T-helper 17 cell (primary cell): ENCODE results near the gene MMADHC. TPM values are rescaled to one million over a fixed set of nuclear protein-coding genes. Genes with fewer than 3 reads are reported as not detected.
A peak's percentile ranks its signal among the peaks of the same experiment; 100 is the strongest.

Source experiments
- ATAC-seq: fragments of 150-1000 bp; cut with Tn5 transposase; 2 replicates; pipeline ENCODE4 v1.10.0; 2021; ENCODE audit warnings: mild to moderate bottlenecking, moderate library complexity
- DNase-seq, 3 donors: peaks; one replicate each; pipeline versions ENCODE4 v3.0.0 to v3.0.0-alpha.2; 2020 to 2021
- H3K9me3 ChIP-seq: one replicate; pipeline ENCODE4 v1.7.0; 2013; ENCODE audit warnings: low read length, mild to moderate bottlenecking; ENCODE audit not compliant: control insufficient read depth, poor library complexity, severe bottlenecking
- H3K27ac Mint-ChIP-seq: one replicate; pipeline ENCODE4 v1.8.0; 2022; ENCODE audit warnings: mild to moderate bottlenecking, moderate library complexity, mixed read lengths
- H3K27me3 Mint-ChIP-seq: one replicate; pipeline ENCODE4 v1.8.0; 2022; ENCODE audit warnings: mixed read lengths
- H3K36me3 Mint-ChIP-seq: one replicate; pipeline ENCODE4 v1.8.0; 2022; ENCODE audit warnings: low read depth, mixed read lengths
- H3K4me1 Mint-ChIP-seq: one replicate; pipeline ENCODE4 v1.8.0; 2022; ENCODE audit warnings: mild to moderate bottlenecking, mixed read lengths
- H3K4me3 Mint-ChIP-seq: one replicate; pipeline ENCODE4 v1.8.0; 2022; ENCODE audit warnings: mild to moderate bottlenecking, moderate library complexity, mixed read lengths
- total RNA-seq, 4 donors: library from RNA in 2 of 4; stranded (reverse) in 2 of 4; gene quantifications; one replicate each; pipeline ENCODE4 v1.2.3 and lab custom pipeline; 2022 to 2026

MMADHC gene
- total RNA-seq (10 to 100 TPM; 61.7 to 66.9 TPM), total RNA-seq (lab: John Stamatoyannopoulos, UW) (69.5 to 84.7 reads per million in 2 donors)

GRCh38 chr2:149587220-149587949 is at the start of gene MMADHC:
TSS of gene MMADHC (minus strand) at chr2:149587775. CDS start at chr2:149587097, 678 bp downstream.
- peak; percentile 87 to 88 (median 87) for DNase-seq
- Mint-ChIP-seq H3K4me3 (peak within 1 kb of the TSS; percentile 98), H3K27me3 (peaks cover 32% of the 10 kb centered on the region), H3K27ac (peak within 1 kb of the TSS; percentile 100), H3K36me3 (peaks cover 12% of the 10 kb centered on the region), H3K4me1 (peaks cover 29% of the 10 kb centered on the region)
- peak; percentile 98 for ATAC-seq
- no peaks in the 10 kb centered on the region for H3K9me3 ChIP-seq

- DNase-seq (no peak), ATAC-seq (no peak)
- Mint-ChIP-seq H3K27ac (no peak overlapping the region), H3K36me3 (no peaks in the 10 kb centered on the region), H3K4me3 (no peak overlapping the region), H3K27me3 (no peaks in the 10 kb centered on the region), H3K4me1 (no peaks in the 10 kb centered on the region)
- no peaks in the 10 kb centered on the region for H3K9me3 ChIP-seq
These were observed 46.5 kb upstream of the MMADHC start for GRCh38 chr2:149634103-149634502.

GRCh38 chr2:149630445-149630844 is 42.9 kb upstream of the MMADHC start:
- H3K4me1 Mint-ChIP-seq, result no peaks in the 10 kb centered on the region
- no peaks in the 10 kb centered on the region for H3K9me3 ChIP-seq
- H3K36me3 Mint-ChIP-seq, result no peaks in the 10 kb centered on the region
- H3K4me3 Mint-ChIP-seq, result no peak overlapping the region
- DNase-seq, result no peak
- H3K27ac Mint-ChIP-seq, result no peak overlapping the region
- H3K27me3 Mint-ChIP-seq, result no peaks in the 10 kb centered on the region
- no peak for ATAC-seq

GRCh38 chr2:149629026-149629425 is 41.5 kb upstream of the MMADHC start:
- Mint-ChIP-seq H3K36me3 (no peaks in the 10 kb centered on the region), H3K4me3 (no peak overlapping the region), H3K27me3 (peaks cover 9% of the 10 kb centered on the region)

GRCh38 chr2:149627111-149627801 is 39.7 kb upstream of the MMADHC start:
- Mint-ChIP-seq H3K27me3 (peaks cover 17% of the 10 kb centered on the region), H3K36me3 (no peaks in the 10 kb centered on the region), H3K27ac (no peak overlapping the region), H3K4me1 (no peaks in the 10 kb centered on the region), H3K4me3 (no peak overlapping the region)
- ATAC-seq, result no peak
- no peak for DNase-seq
- H3K9me3 ChIP-seq, result no peaks in the 10 kb centered on the region

More at GRCh38 chr2:149629026-149629425, 41.5 kb upstream of the MMADHC start:
- no peaks in the 10 kb centered on the region for H3K4me1 Mint-ChIP-seq
- H3K27ac Mint-ChIP-seq, result no peak overlapping the region
- DNase-seq, result no peak
- ATAC-seq, result no peak
- H3K9me3 ChIP-seq, result no peaks in the 10 kb centered on the region

GRCh38 chr2:149625671-149626070 is 38.1 kb upstream of the MMADHC start:
- ATAC-seq (no peak), DNase-seq (no peak)
- H3K4me3 Mint-ChIP-seq, result no peak overlapping the region
- peaks cover 24% of the 10 kb centered on the region for H3K27me3 Mint-ChIP-seq
- no peak overlapping the region for H3K27ac Mint-ChIP-seq
- no peaks in the 10 kb centered on the region for H3K9me3 ChIP-seq
- H3K4me1 Mint-ChIP-seq, result no peaks in the 10 kb centered on the region
- no peaks in the 10 kb centered on the region for H3K36me3 Mint-ChIP-seq

- Mint-ChIP-seq H3K36me3 (no peaks in the 10 kb centered on the region), H3K27ac (no peak overlapping the region), H3K4me3 (no peak overlapping the region), H3K27me3 (peaks cover 28% of the 10 kb centered on the region), H3K4me1 (no peaks in the 10 kb centered on the region)
- DNase-seq (no peak), ATAC-seq (no peak)
- no peaks in the 10 kb centered on the region for H3K9me3 ChIP-seq
These were observed 37.7 kb upstream of the MMADHC start for GRCh38 chr2:149625271-149625670.

GRCh38 chr2:149622343-149622742 is 34.8 kb upstream of the MMADHC start:
- Mint-ChIP-seq H3K27me3 (peaks cover 53% of the 10 kb centered on the region), H3K36me3 (no peaks in the 10 kb centered on the region), H3K27ac (no peak overlapping the region), H3K4me1 (no peaks in the 10 kb centered on the region), H3K4me3 (no peak overlapping the region)
- ATAC-seq, result no peak
- DNase-seq, result no peak
- H3K9me3 ChIP-seq, result no peaks in the 10 kb centered on the region

- Mint-ChIP-seq H3K27me3 (peaks cover 45% of the 10 kb centered on the region), H3K27ac (no peak overlapping the region), H3K4me1 (no peaks in the 10 kb centered on the region), H3K36me3 (no peaks in the 10 kb centered on the region), H3K4me3 (no peak overlapping the region)
- DNase-seq (no peak), ATAC-seq (no peak)
- no peaks in the 10 kb centered on the region for H3K9me3 ChIP-seq
These were observed 29.9 kb upstream of the MMADHC start for GRCh38 chr2:149617476-149617875.

GRCh38 chr2:149616681-149617456 is 29.3 kb upstream of the MMADHC start:
- no peaks in the 10 kb centered on the region for H3K4me1 Mint-ChIP-seq
- H3K27ac Mint-ChIP-seq, result no peak overlapping the region
- H3K4me3 Mint-ChIP-seq, result no peak overlapping the region
- H3K36me3 Mint-ChIP-seq, result no peaks in the 10 kb centered on the region
- DNase-seq, result no peak
- H3K27me3 Mint-ChIP-seq, result peaks cover 50% of the 10 kb centered on the region
- no peak for ATAC-seq
- H3K9me3 ChIP-seq, result no peaks in the 10 kb centered on the region

GRCh38 chr2:149613704-149614103 is 26.1 kb upstream of the MMADHC start:
- Mint-ChIP-seq H3K4me3 (no peak overlapping the region), H3K27ac (no peak overlapping the region), H3K36me3 (no peaks in the 10 kb centered on the region), H3K4me1 (no peaks in the 10 kb centered on the region), H3K27me3 (peaks cover 34% of the 10 kb centered on the region)
- ATAC-seq (no peak), DNase-seq (no peak)
- no peaks in the 10 kb centered on the region for H3K9me3 ChIP-seq

- no peaks in the 10 kb centered on the region for H3K4me1 Mint-ChIP-seq
- H3K9me3 ChIP-seq, result no peaks in the 10 kb centered on the region
- ATAC-seq (no peak), DNase-seq (no peak)
- H3K27ac Mint-ChIP-seq, result no peak overlapping the region
- peaks cover 3% of the 10 kb centered on the region for H3K36me3 Mint-ChIP-seq
- no peak overlapping the region for H3K4me3 Mint-ChIP-seq
- H3K27me3 Mint-ChIP-seq, result peaks cover 21% of the 10 kb centered on the region
These were observed 24.5 kb upstream of the MMADHC start for GRCh38 chr2:149612122-149612521.

- DNase-seq (no peak), ATAC-seq (no peak)
- no peak overlapping the region for H3K4me3 Mint-ChIP-seq
- H3K9me3 ChIP-seq, result no peaks in the 10 kb centered on the region
- H3K27ac Mint-ChIP-seq, result no peak overlapping the region
- H3K27me3 Mint-ChIP-seq, result peaks cover 14% of the 10 kb centered on the region
- H3K36me3 Mint-ChIP-seq, result peaks cover 4% of the 10 kb centered on the region
- H3K4me1 Mint-ChIP-seq, result no peaks in the 10 kb centered on the region
These were observed 23.7 kb upstream of the MMADHC start for GRCh38 chr2:149611100-149611820.
